Stimulated activated CD8-positive, alpha-beta memory T cell treated with anti-CD3 and anti-CD28 coated beads, Interleukin-2, amount 100 ng/mL, for 48 hours (primary cell): ENCODE results near the gene PC.
"Not testable (repeated sequence)": the region's sequence is repeated elsewhere in the genome, so short reads cannot be mapped to it uniquely, and the experiment has no call there.

Experiments
- DNase-seq, 2 donors: peaks; one replicate each; pipeline ENCODE4 v3.0.0-alpha.2; 2020; ENCODE audit warnings: low read depth in 2 of 2

PC gene

DNA sequence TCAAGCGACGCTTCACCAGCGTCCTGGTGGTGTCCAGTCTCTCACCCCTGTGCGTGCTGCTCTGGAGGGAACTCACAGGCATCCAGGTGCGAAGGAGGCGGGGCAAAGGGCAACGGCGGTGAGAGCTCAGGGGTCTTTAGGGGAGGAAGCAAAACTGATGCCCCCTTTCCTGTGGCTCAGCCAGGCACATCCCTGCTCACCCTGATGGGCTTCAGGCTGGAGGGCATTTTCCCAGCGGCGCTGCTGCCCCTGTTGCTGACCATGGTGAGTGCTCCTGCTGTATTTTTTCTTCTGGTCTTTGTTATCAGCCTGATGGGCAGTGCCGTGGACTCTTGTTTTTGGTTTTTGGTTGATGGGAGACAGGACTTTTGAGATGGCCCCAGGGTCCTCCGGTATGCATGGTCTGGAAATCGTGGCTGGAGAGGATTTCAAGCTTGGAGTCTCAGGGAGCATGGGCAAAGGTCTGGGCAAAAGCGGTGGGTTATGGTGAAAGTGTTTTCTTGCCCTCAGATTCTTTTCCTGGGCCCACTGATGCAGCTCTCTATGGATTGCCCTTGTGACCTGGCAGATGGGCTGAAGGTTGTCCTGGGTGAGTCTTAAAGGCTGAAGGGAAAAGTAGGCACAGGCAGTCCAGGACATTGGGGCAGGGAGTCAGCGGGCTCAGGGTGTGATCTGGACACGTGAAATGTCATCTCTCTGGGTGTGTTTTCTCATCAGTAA is 114.2 kb downstream of the PC start:
- no peak for DNase-seq

DNA sequence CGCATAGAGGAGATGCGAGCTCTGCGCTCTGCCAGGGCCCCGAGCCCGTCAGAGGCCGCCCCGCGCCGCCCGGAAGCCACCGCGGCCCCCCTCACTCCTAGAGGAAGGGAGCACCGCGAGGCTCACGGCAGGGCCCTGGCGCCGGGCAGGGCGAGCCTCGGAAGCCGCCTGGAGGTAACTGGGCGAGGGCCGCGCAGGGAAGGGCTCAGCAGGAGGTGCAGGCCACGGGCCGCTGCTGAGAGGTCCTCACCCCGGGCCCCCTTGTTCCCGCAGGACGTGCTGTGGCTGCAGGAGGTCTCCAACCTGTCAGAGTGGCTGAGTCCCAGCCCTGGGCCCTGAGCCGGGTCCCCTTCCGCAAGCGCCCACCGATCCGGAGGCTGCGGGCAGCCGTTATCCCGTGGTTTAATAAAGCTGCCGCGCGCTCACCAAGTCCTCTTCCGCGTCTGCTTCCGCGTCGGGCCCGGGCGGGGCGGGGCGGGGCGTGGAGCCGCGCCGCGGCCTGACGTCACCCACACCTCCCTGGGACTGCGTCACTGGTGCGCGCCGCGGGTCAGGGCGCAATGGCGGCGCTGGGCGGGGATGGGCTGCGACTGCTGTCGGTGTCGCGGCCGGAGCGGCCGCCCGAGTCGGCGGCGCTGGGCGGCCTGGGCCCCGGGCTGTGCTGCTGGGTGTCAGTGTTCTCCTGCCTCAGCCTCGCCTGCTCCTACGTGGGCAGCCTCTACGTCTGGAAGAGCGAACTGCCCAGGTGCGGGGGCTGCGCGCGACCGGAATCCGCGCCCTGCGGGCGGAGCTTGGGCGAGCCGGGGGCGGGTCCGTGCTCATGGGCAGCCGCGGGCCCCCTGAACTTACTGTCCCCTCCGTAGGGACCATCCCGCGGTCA is 115.0 kb downstream of the PC start, which contains the start of gene RCE1:
RCE1 (plus strand) TSS at position 546 of the 880 bp plus-strand sequence; CDS start at position 561, 15 bp downstream.
- DNase-seq: peak; percentile 86 to 88

DNA sequence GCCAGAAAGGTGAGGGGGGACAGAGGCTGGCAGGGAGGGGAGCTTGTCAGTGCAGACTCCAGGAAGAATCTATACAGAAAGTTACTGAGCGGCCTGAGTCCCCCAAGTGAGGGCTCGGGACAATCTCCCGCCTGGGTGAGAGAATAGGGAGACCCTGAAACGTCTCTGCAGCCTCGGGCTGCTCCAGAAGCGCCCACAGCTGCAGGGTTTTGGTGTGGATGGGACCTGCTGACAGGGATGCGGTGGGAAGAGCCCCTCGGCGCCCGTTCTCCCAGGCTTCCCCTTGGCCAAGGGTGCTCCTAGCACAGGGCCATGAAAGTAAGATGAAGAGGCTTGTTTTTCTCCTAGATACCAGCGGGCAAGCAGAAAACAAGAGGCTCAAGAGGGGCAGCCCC is 115.7 kb downstream of the PC start:
- no peak for DNase-seq

DNA sequence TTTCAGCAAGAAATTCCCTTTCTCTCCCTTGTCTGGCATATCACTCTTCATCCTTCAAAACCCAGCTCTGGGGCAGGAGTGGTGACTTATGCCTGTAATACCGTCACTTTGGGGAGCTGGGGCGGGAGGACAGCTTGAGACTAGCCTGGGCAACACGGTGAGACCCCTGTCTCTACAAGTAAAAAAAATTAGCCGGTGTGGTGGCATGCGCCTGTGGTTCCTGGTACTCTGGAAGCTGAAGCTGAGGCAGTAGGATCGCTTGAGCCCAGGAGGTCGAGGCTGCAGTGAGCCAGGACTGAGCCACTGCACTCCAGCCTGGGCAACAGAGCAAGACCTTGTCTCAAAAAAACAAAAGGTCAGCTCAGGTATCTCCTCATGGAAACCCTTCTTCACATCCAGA is 116.3 kb downstream of the PC start:
- no peak for DNase-seq

DNA sequence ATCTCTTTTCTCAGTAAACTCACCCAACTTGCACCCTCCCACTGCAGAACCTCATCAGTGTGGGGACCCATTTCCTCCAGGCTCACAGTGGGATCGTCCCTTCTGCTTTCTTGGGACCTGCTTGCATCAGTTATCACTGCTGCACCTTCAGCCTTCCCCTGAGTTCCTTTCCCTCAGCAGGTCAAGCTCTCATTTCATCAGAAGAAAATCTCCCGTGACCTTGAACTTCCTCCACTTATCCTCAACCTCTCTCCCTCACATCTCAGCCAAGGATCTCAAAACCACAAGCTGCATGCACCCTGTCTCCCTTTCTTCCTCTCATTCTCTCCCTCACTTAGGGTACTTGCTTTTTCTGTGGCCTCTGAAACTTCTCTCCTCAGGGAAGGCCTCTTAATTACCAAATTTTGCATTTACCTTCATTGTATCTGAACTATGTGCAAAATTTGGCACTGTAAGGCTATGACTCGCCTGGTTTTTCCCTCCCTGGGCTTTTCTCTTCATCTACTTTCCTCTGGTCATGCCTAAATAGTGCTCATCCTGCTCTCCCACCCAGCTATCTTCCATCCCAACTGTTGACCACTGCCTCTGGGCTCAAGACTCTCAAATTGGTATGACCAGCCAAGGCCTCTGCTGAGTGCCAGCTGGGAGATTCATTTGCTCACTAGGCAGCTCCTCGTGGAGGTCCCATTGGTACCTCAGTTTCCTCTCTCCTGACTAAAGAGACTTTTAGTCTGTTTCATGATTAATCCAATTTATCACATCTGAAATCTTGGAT is 117.7 kb downstream of the PC start:
- DNase-seq: no peak

DNA sequence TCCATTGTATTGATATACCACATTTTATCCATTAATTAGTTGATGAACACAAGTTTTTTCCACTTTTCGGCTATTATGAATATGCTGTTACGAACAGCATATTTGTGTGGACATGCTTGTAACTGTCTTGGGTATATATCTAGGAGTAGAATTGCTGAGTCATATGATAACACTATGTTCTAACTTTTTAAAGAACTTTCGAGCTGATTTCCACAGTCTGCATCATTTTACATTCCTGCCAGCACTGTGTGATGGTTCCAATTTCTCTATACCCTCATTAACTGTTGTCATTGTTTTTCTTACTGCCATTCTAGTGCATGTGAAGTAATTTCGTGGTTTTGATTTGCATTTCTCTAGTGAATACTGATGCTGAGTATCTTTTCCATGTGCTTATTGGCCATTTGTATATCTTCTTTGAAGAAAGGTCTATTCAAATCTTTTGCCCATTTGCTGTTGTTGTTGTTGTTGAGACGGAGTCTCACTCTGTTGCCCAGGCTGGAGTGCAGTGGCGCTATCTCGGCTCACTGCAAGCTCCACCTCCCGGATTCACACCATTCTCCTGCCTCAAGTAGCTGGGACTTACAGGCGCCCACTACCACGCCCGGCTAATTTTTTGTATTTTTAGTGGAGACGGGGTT is 122.3 kb downstream of the PC start:
- no peak for DNase-seq

DNA sequence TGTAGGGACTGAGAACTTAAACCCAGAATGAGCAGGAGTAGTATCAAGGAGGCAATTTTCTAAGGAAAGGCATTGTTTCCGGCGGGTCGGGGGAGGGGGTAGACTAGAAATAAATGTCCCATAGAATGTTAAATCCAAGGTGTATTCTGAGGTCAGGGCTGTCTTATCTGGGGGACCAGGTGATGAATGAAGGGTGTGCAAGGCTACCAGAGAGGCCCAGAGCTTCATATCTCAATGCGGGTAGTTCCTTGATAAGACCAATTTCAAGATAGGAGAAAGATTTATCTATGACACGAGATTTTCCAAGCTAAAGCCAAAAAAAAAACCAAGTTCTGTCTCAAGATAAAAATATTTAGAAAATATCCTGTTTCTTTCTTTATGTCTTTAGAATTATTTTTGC is 123.2 kb downstream of the PC start:
- DNase-seq: no peak

DNA sequence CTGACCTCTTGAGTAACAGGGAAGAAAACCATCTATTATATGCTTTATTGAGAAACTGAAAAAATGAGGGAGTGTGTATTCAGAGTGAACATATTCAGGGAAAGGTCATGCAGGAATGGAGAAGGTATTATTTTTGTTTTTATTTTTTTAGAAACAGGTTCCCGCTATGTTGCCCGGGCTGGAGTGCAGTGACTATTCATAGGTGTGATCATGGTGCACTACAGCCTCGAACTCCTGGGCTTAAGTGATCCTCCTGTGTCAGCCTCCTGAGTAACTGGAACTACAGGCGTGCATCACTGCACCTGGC is 123.7 kb downstream of the PC start:
- DNase-seq: no peak

DNA sequence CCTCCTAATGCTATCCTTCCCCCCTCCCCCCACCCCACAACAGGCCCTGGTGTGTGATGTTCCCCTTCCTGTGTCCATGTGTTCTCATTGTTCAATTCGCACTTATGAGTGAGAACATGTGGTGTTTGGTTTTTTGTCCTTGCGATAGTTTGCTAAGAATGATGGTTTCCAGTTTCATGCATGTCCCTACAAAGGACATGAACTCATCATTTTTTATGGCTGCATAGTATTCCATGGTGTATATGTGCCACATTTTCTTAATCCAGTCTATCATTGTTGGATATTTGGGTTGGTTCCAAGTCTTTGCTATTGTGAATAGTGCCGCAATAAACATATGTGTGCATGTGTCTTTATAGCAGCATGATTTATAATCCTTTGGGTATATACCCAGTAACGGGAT is 133.6 kb downstream of the PC start:
- DNase-seq: not testable (repeated sequence)

DNA sequence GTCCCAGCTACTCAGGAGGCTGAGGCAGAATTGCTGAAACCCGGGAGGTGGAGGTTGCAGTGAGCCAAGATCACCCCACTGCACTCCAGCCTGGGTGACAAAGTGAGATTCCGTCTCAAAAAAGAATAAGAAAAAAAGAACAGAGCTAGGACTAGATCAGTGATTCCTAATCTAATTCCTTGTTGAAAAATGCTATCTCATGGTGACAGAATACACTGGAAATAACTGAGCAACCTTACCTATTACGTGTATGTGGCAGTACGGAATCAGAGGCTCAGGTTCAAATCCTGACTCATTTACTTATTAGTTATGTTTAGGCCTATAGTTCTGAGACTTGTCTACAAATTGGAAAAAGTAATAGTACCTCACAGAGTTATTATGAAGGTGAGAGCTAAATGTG is 134.5 kb downstream of the PC start:
- no peak for DNase-seq

DNA sequence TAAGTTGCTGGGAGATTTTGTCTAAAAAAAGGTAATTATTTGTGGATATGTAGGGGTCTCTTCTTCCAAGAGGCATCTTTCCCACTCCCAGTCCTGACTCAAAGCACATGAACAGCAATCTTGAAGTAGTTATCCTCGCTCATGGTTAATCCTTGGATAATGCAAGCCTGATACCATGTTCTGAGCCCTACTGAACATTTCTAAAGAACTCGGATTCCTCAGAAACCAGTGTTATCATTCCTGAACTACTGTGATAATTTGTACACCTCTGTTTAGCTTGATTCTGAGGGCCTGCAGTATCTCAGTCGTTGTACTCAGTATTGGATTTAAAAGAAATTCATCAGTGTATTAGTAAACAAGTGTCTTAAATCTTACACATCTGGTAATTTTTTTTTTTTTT is 137.3 kb downstream of the PC start:
- DNase-seq: no peak

DNA sequence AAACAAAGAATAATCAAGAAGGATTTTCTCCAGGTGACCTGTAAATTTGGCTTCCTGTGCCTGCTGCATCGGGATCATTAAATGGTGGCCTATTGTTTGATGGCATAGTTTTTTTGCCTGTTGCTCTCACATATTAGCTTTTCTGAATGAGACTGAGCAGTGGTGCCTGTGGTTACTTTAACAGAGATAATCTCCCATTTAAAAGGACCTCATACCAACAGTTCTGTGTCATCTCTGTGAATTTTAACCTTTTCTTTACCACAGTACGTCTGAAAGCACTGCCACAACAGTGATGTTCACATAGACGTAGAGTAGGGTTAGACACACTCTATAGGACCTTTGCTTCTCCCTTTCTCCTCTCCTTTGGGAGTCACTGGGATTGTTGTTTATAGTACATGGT is 137.8 kb downstream of the PC start:
- DNase-seq: no peak

DNA sequence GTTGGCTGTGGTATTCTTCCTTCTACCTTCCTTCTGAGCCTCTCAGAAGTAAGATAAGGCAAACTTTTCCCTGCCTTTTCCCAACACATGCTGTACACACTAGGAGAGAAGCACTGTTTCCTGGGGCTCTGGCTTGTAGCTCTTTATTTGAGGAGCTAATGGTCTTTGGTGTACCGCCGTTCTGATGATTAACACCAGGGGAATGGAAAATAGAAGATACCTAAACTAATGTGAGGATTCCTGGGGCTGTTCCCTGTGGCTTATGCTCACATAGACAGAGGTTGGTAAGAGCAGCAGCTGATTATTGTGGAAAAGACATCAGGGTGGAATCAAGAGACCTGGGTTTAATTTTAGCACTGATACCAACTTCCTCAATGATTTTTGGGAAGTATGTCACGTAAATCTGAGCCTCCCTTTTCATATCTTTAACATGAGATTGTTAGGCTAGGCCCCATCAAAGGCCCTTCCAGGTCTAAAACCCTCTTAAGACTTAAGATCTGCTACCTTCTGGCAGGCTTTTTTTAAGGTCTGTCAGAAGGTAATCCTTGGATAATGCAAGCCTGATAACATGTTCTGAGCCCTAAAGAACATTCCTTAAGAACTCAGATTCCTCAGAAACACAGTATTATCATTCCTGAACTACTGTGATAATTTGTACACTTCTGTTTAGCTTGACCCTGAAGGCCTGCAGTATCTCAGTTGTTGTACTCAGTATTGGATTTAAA is 139.8 kb downstream of the PC start:
- no peak for DNase-seq

DNA sequence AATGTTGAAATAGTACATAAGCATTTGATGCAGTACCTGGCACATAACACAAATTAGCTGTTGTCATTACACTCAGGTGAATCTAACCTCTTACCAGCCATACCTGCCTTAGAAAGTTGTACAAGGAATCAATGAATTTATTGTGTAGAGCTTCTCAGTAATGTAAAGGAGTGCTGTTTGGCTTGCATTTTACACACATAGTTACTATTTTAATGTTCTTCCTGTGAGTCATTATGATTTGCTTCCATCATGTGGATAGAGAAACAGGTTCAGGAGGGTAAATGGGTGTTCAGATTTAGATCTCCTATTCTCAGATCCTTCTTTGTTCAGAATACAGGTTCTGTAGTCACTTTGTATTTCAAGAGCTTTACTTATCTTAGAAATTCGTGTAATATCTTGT is 142.5 kb downstream of the PC start:
- DNase-seq: no peak

DNA sequence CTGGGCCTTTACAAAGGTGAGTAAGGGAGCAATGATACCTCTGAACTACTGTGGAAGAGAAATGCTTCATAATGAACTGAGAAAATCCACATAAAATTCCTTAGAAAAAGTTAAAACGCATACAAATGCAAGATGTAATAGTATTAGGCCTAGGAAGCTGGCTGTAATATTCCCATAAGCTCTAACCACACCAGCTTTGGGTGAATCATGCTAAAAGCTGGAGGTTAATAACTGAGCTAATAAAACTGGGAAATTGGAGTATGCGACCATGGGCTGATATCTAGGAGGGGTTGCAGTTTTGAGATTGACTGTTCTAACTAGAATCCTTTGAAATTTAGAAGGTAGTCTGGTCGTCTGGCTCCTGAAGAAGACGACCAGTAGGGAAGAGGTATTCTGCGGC is 143.5 kb downstream of the PC start:
- no peak for DNase-seq

DNA sequence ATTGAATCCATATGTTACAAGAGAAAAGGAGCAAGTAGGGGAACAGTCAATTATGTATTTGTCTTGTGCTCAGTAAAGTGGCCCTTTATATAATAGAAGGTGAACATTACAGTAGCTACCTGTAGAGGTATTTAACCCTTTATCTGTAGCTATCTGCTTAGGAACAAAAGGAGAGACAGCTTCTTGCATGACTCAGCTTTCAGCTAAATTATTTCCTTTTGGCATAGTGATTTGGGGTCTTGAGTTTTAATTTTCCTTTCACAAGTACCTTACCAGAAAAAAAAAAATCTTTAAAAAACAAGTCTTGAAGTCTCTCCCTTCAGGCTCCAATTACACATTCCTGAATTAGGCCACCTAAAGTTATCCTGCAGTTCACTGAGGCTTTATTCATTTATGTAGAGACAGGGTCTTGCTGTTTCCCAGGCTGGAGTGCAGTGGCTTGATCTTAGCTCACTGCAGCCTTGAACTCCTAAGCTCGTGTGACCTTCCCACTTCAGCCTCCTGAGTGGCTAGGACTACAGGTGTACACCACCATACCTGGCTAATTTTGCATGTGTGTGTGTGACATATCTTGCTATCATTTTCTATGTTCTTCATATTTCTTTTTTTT is 147.5 kb downstream of the PC start:
- DNase-seq: no peak

DNA sequence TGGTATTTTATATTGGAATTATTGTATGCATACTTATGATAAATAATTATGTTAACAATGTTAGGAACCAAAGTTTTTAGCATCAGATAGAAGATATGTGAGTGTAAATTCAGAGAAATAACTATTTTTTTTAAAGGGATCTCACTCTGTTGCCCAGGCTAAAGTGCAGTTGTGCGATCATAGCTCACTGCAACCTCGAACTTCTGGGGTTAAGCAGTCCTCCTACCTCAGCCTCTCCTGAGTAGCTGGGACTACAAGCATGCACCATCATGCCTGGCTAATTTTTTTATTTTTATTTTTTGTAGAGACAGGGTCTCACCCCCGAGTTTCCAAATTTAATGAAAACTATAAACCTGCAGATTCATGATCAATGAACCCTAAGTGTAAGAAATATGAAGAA is 148.6 kb downstream of the PC start:
- no peak for DNase-seq

DNA sequence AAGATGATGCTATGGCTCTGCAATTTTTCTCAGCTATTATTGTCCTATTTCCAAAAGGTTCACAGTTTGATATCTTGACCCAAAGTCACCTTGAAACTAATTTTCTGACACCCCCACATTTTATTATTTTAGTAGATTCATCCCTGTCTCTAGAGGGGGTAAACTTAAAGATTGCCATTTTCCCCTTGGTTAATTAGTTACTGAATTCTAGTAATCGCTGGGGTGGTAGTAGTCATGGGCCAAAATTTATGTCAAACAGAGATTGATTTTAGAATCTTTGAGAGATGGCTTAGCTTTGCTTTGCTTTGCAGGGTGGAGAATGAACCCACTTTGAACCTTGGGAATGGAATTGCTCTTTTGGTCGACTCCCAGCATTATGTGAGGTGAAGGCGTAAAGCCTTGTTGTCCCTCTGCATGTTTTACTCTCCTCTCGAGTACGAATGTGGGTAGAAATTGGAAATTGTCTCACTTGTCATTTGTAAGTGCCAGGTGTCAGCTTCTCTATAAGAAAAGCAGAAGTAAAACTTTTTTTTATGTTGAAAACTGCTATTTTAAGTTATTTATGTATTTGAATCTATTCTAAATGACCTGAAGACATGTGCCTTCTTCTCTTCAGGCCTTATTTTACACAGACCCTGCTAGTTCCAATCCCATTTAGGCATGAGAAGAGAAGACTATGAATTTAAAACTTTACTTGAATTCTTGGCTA is 157.3 kb downstream of the PC start:
- DNase-seq: no peak

DNA sequence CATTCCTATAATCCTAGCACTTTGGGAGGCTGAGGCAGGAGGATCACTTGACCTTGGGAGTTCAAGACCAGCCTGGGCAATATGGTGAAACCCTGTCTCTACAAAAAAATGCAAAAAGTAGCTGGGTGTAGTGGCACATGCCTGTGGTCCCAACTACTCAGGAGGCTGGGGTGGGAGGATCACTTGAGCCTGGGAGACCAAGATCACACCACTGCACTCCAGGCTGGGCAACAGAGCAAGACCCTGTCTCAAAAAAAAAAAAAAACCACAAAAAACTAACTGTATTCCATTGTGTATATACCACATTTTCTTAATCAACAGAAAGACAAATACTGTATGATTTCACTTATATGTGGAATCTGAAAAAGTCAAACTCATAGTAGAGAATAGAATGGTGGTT is 158.4 kb downstream of the PC start:
- DNase-seq: not testable (repeated sequence)
